PC-3 (cell line): ENCODE results near the gene KSR2. TPM values are rescaled to one million over a fixed set of nuclear protein-coding genes. Genes with fewer than 3 reads are reported as not detected.
"Not testable (repeated sequence)": the region's sequence is repeated elsewhere in the genome, so short reads cannot be mapped to it uniquely, and the experiment has no call there.

ENCODE experiments used
- ATAC-seq: fragments of 200-7000 bp; cut with Tn5 transposase; 2 replicates; pipeline ENCODE4 v1.9.1; 2020; ENCODE audit warnings: mild to moderate bottlenecking, moderate library complexity
- BruUV-seq: library from RNA; stranded (reverse); fragments of 400-500 nt; replicated peaks from 2 replicates; lab custom pipeline; 2021; lab: Mats Ljungman, UMichigan
- CTCF ChIA-PET: fragments of 300-600 bp; sonication (Branson Sonifier 250); formaldehyde crosslinking; loops from one replicate; lab custom pipeline; 2022; ENCODE audit warnings: antibody characterized with exemption; lab: Charles Lee
- POLR2A ChIA-PET: fragments of 300-600 bp; sonication (Branson Sonifier 250); formaldehyde crosslinking; loops from one replicate; lab custom pipeline; 2022; ENCODE audit warnings: antibody characterized with exemption; ENCODE audit not compliant: unreplicated experiment; lab: Charles Lee
- DNase-seq: peaks from one replicate; pipeline ENCODE4 v3.0.0-alpha.2; 2015
- H2AFZ ChIP-seq: fragments of 300-600 bp; sonication (generic); 2 replicates; pipeline ENCODE4 v1.6.0; 2016; ENCODE audit warnings: antibody characterized with exemption, low read length
- H3F3A ChIP-seq: fragments of 300-600 bp; sonication (generic); one replicate; pipeline ENCODE4 v1.6.0; 2017; ENCODE audit warnings: antibody characterized with exemption, low read length, control low read depth, mild to moderate bottlenecking; ENCODE audit not compliant: unreplicated experiment
- H3K27ac ChIP-seq: fragments of 300-600 bp; sonication (generic); 2 replicates; pipeline ENCODE4 v1.5.1; 2016; ENCODE audit warnings: mild to moderate bottlenecking, low read length
- H3K27me3 ChIP-seq: fragments of 300-600 bp; sonication (generic); 2 replicates; pipeline ENCODE4 v1.6.1; 2016; ENCODE audit warnings: low read length, mixed read lengths
- H3K36me3 ChIP-seq: fragments of 300-600 bp; sonication (generic); 2 replicates; pipeline ENCODE4 v1.6.1; 2016; ENCODE audit warnings: low read depth, mixed run types, low read length, mixed read lengths
- H3K4me1 ChIP-seq: fragments of 300-600 bp; sonication (generic); 2 replicates; pipeline ENCODE4 v1.5.1; 2016; ENCODE audit warnings: low read length; ENCODE audit not compliant: insufficient read depth
- H3K4me2 ChIP-seq: fragments of 300-600 bp; sonication (generic); 2 replicates; pipeline ENCODE4 v1.6.0; 2016; ENCODE audit warnings: low read length
- H3K4me3 ChIP-seq: fragments of 300-600 bp; sonication (generic); 2 replicates; pipeline ENCODE4 v1.5.1; 2016; ENCODE audit warnings: mild to moderate bottlenecking, low read length, mixed read lengths
- H3K79me2 ChIP-seq: fragments of 300-600 bp; sonication (generic); 2 replicates; pipeline ENCODE4 v1.6.1; 2017; ENCODE audit warnings: low read length, mixed read lengths
- H3K9ac ChIP-seq: fragments of 300-600 bp; sonication (generic); 2 replicates; pipeline ENCODE4 v1.6.0; 2016; ENCODE audit warnings: mild to moderate bottlenecking, low read length
- H3K9me2 ChIP-seq: fragments of 300-600 bp; sonication (generic); replicated peaks from 2 replicates; pipeline ENCODE4 v1.6.1; 2016; ENCODE audit warnings: mixed run types, low read length, mixed read lengths
- H3K9me3 ChIP-seq: fragments of 300-600 bp; sonication (generic); 2 replicates; pipeline ENCODE4 v1.6.1; 2016; ENCODE audit warnings: low read length, mixed read lengths
- H4K20me1 ChIP-seq: fragments of 300-600 bp; sonication (generic); 2 replicates; pipeline ENCODE4 v1.6.1; 2016; ENCODE audit warnings: low read length, mixed read lengths
- EZH2 ChIP-seq: fragments of 300-600 bp; sonication (generic); IDR thresholded peaks from one replicate; pipeline ENCODE4 v1.6.1; 2017; ENCODE audit warnings: antibody characterized with exemption, mild to moderate bottlenecking, low read length; ENCODE audit not compliant: unreplicated experiment
- EZH2phosphoT487 ChIP-seq: fragments of 300-600 bp; sonication (generic); IDR thresholded peaks from 2 replicates; pipeline ENCODE4 v1.6.1; 2018; ENCODE audit warnings: mild to moderate bottlenecking, antibody characterized with exemption, low read length, borderline replicate concordance
- intact Hi-C: fragments of 100-400 bp; cut with micrococcal nuclease; formaldehyde crosslinking; loops from 2 replicates; pipeline ENCODE4 v1.9.0; 2023
- total RNA-seq: library from RNA; depleted of rRNA; stranded (reverse); fragments of >200 nt; gene quantifications from 2 replicates; pipeline ENCODE4 v1.2.3, GENCODE V29; 2014
- TF ChIP-seq, protein P1 (sequence below): fragments of 300-600 bp; sonication (generic); conservative IDR thresholded peaks from 2 replicates; pipeline ENCODE4 v1.5.1; 2017; ENCODE audit warnings: antibody characterized with exemption, low read depth, mild to moderate bottlenecking, low read length

The KSR2 gene
- total RNA-seq, 1 experiment from 2014 or later, result 0.80 TPM

DNA sequence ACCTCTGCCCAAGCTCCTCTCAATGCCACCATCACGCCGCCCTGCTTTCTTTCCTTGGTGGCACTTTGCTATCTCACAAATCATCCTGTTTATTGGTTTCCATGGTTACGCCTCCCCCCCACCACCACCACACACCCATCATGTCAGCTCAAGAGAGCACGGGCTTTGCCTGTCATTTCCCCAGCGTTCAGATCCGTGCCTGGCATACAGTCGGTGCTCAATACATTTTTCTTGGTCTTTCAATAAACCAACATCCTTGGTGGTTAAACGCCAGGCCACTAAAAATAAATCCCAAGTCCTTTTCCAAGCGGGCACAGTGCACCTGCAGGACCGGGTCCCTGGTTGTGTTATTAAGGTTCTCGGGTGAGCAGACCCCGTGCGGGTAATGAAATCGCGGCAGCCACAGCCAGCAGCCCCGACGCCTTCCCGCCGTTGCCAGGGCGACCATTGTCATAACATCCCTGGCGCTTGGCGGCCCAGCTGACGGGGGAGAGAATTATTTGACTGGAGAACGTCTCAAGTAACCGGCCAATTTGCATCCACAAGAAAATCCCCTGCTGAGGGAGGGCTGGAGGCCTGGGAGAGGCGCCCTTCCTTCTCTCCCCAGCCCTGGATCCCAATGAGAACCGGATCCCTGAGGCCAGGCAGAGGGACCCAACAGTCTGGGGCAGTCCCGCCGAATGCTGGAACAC is 92.9 kb downstream of the KSR2 start:
- Histone ChIP-seq H3K36me3 (no peaks in the 10 kb centered on the region), H3K9me3 (no peaks in the 10 kb centered on the region), H3K4me1 (no peaks in the 10 kb centered on the region), H3K27me3 (no peaks in the 10 kb centered on the region), H3F3A (no peaks in the 10 kb centered on the region), H4K20me1 (no peaks in the 10 kb centered on the region), H3K4me2 (no peak overlapping the region), H3K9me2 (no peaks in the 10 kb centered on the region), H2AFZ (no peak overlapping the region), H3K27ac (no peak overlapping the region), H3K79me2 (no peaks in the 10 kb centered on the region), H3K4me3 (no peak overlapping the region), H3K9ac (no peak overlapping the region)
- no TSS peak for BruUV-seq
- DNase-seq (no peak), ATAC-seq (no peak)
- TF ChIP-seq EZH2, result no peak
- no peak for TF ChIP-seq EZH2phosphoT487
- TF ChIP-seq, protein P1, sequence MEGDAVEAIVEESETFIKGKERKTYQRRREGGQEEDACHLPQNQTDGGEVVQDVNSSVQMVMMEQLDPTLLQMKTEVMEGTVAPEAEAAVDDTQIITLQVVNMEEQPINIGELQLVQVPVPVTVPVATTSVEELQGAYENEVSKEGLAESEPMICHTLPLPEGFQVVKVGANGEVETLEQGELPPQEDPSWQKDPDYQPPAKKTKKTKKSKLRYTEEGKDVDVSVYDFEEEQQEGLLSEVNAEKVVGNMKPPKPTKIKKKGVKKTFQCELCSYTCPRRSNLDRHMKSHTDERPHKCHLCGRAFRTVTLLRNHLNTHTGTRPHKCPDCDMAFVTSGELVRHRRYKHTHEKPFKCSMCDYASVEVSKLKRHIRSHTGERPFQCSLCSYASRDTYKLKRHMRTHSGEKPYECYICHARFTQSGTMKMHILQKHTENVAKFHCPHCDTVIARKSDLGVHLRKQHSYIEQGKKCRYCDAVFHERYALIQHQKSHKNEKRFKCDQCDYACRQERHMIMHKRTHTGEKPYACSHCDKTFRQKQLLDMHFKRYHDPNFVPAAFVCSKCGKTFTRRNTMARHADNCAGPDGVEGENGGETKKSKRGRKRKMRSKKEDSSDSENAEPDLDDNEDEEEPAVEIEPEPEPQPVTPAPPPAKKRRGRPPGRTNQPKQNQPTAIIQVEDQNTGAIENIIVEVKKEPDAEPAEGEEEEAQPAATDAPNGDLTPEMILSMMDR, result no peak
- intact Hi-C loops, result loop anchor here (1.0 to 10.0 kb wide), 3 partner anchors 141 to 499 kb away; partner anchors contain the start of genes RFC5, SUDS3 and TAOK3
- ChIA-PET CTCF (no interaction called here), POLR2A (no interaction called here)

DNA sequence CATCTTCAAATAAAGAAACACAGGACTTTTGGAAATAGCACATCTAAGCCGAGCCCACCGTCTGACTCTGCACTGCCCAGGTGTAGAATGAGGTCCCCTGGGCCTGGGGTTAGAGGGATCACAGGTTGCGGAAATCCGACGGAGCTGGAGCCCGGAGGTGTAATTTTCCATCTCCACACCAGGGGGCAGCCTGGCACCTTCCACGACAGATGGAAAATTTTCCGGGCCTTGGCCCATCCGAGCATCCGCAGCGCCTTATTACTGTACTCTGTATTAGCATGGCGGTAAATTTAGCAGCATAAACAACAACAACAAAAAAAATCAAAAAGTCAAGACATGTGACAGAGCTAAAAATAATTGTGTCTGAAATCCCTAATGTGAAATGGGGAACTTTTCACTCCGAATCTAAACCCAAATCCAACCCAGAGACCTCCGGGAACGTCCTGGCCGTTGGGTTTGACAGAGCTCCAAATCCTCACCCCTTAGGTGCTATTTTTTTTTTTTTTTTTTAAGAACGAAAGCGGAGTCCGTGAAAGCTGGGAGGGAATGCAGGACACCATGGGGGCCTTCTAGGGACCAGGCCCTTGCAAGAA is 93.9 kb downstream of the KSR2 start:
- H2AFZ ChIP-seq, result no peak overlapping the region
- H3K79me2 ChIP-seq, result no peaks in the 10 kb centered on the region
- no TSS peak for BruUV-seq
- H3F3A ChIP-seq, result no peaks in the 10 kb centered on the region
- ATAC-seq (peak; percentile 90), DNase-seq (peak; percentile 87)
- ChIA-PET CTCF (interaction anchor here (0.6 to 1.0 kb wide), 6 partner anchors 18 to 614 kb away, joined by 3 to 31 read pairs (median 4); no protein-coding TSS in a partner anchor), POLR2A (no interaction called here)
- intact Hi-C loops, result loop anchor here (1.0 to 10.0 kb wide), 3 partner anchors 142 to 500 kb away; partner anchors contain the start of genes RFC5, SUDS3 and TAOK3
- H3K27me3 ChIP-seq, result no peaks in the 10 kb centered on the region
- no peak overlapping the region for H3K27ac ChIP-seq
- no peaks in the 10 kb centered on the region for H4K20me1 ChIP-seq
- no peak overlapping the region for H3K4me3 ChIP-seq
- no peak overlapping the region for H3K9ac ChIP-seq
- no peaks in the 10 kb centered on the region for H3K36me3 ChIP-seq
- H3K9me3 ChIP-seq, result no peaks in the 10 kb centered on the region
- H3K4me2 ChIP-seq, result no peak overlapping the region
- TF ChIP-seq, protein P1, result peak; percentile 94
- TF ChIP-seq EZH2 (no peak), EZH2phosphoT487 (no peak)
- no peaks in the 10 kb centered on the region for H3K4me1 ChIP-seq
- no peaks in the 10 kb centered on the region for H3K9me2 ChIP-seq

DNA sequence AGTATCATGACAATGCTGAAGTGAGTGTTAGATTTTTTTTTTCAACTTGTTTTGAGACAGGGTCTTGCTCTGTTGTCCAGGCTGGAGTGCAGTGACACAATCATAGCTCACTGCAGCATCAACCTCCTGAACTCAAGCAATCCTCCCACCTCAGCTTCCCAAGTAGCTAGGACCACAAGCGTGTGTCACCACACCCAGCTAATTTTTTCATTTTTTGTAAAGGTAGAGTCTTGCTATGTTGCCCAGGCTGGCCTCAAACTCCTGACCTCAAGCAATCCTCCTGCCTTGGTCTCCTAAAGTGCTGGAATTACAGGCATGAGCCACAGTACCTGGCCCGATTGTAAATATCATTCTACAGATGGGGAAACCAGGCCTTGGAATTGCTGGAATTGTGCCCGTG is 94.6 kb downstream of the KSR2 start:
- H4K20me1 ChIP-seq, ATAC-seq, H2AFZ ChIP-seq, POLR2A ChIA-PET, DNase-seq, H3K4me1 ChIP-seq, H3K4me3 ChIP-seq, H3K9ac ChIP-seq, H3K27me3 ChIP-seq, H3K4me2 ChIP-seq, H3K79me2 ChIP-seq, BruUV-seq, H3K27ac ChIP-seq, H3K9me3 ChIP-seq, H3K9me2 ChIP-seq, H3K36me3 ChIP-seq, H3F3A ChIP-seq: not testable (repeated sequence)
- intact Hi-C loops, result loop anchor here (10.0 kb wide), 1 partner anchor 501 kb away; the partner anchor contains the start of genes SUDS3 and TAOK3
- CTCF ChIA-PET, result interaction anchor here (0.6 to 1.0 kb wide), 4 partner anchors 17 to 240 kb away, joined by 3 to 31 read pairs (median 3); no protein-coding TSS in a partner anchor
